Measurements from ENCODE around the gene ZFAND2A. TPM values are rescaled to one million over a fixed set of nuclear protein-coding genes. Genes with fewer than 3 reads are reported as not detected.

The ZFAND2A gene
- total RNA-seq, 1 donor from 2014 or later = 6.6 TPM

- Histone ChIP-seq H3K4me3 (no peak overlapping the region), H3K9me3 (replicated peaks) (no peaks in the 10 kb centered on the region), H3K4me1 (peaks cover 23% of the 10 kb centered on the region), H3K27ac (replicated peaks) (no peak overlapping the region), H3K36me3 (peaks cover 20% of the 10 kb centered on the region), H3K27me3 (ENCODE audit: low read depth) (no peaks in the 10 kb centered on the region)
- intact Hi-C loops (cut with micrococcal nuclease) = no loop called here
- no peak for DNase-seq
- no peak for TF ChIP-seq CTCF (IDR thresholded peaks at IDR 0.05; ENCODE audit: borderline replicate concordance)
Measured at GRCh38 chr7:1125603-1125969, 34.4 kb downstream of the ZFAND2A start.

GRCh38 chr7:1124816-1125602, 35.0 kb downstream of the ZFAND2A start:
- Histone ChIP-seq H3K36me3 (peaks cover 20% of the 10 kb centered on the region), H3K9me3 (replicated peaks) (no peaks in the 10 kb centered on the region), H3K27ac (replicated peaks) (peak overlapping the region; percentile 85), H3K4me1 (peaks cover 23% of the 10 kb centered on the region), H3K4me3 (peak overlapping the region; percentile 55), H3K27me3 (ENCODE audit: low read depth) (no peaks in the 10 kb centered on the region)
- TF ChIP-seq CTCF (IDR thresholded peaks at IDR 0.05; ENCODE audit: borderline replicate concordance) = no peak
- peak; percentile 36 for DNase-seq
- intact Hi-C loops (cut with micrococcal nuclease) = no loop called here

- Histone ChIP-seq H3K4me1 (peaks cover 23% of the 10 kb centered on the region), H3K27me3 (ENCODE audit: low read depth) (no peaks in the 10 kb centered on the region), H3K27ac (replicated peaks) (peak overlapping the region; percentile 85), H3K4me3 (peak overlapping the region; percentile 55), H3K9me3 (replicated peaks) (no peaks in the 10 kb centered on the region), H3K36me3 (peaks cover 14% of the 10 kb centered on the region)
- intact Hi-C loops (cut with micrococcal nuclease) = no loop called here
- DNase-seq = no peak
- TF ChIP-seq CTCF (IDR thresholded peaks at IDR 0.05; ENCODE audit: borderline replicate concordance) = no peak
Measured at GRCh38 chr7:1124164-1124563, 35.8 kb downstream of the ZFAND2A start.

GRCh38 chr7:1123715-1124114, 36.3 kb downstream of the ZFAND2A start:
- intact Hi-C loops (cut with micrococcal nuclease) = no loop called here
- Histone ChIP-seq H3K4me1 (peaks cover 23% of the 10 kb centered on the region), H3K27ac (replicated peaks) (peak overlapping the region; percentile 85), H3K9me3 (replicated peaks) (no peaks in the 10 kb centered on the region), H3K27me3 (ENCODE audit: low read depth) (no peaks in the 10 kb centered on the region), H3K4me3 (peak overlapping the region; percentile 55), H3K36me3 (peaks cover 14% of the 10 kb centered on the region)
- TF ChIP-seq CTCF (IDR thresholded peaks at IDR 0.05; ENCODE audit: borderline replicate concordance) = peak; percentile 79
- peak; percentile 87 for DNase-seq

- intact Hi-C loops (cut with micrococcal nuclease) = no loop called here
- no peaks in the 10 kb centered on the region for H3K9me3 ChIP-seq (replicated peaks)
- H3K36me3 ChIP-seq = peaks cover 14% of the 10 kb centered on the region
- peak overlapping the region; percentile 55 for H3K4me3 ChIP-seq
- H3K27me3 ChIP-seq (ENCODE audit: low read depth) = no peaks in the 10 kb centered on the region
- peak; percentile 67 for DNase-seq
- peaks cover 23% of the 10 kb centered on the region for H3K4me1 ChIP-seq
- H3K27ac ChIP-seq (replicated peaks) = peak overlapping the region; percentile 85
- no peak for TF ChIP-seq CTCF (IDR thresholded peaks at IDR 0.05; ENCODE audit: borderline replicate concordance)
Measured at GRCh38 chr7:1122832-1123501, 37.0 kb downstream of the ZFAND2A start.
